Frontal cortex (tissue), 4 donors: Measurements from ENCODE around the gene LILRB4. TPM values are rescaled to one million over a fixed set of nuclear protein-coding genes. Genes with fewer than 3 reads are reported as not detected.
"Not testable (repeated sequence)": the region's sequence is repeated elsewhere in the genome, so short reads cannot be mapped to it uniquely, and the experiment has no call there.

Source experiments
- DNase-seq, 2 donors: peaks; one replicate each; pipeline ENCODE4 v3.0.0; 2012; ENCODE audit warnings: low spot score in 2 of 2
- FAIRE-seq: peaks from 2 replicates; lab custom pipeline; 2012; peaks lifted over from hg19 to GRCh38; lab: Jason Lieb, UNC
- small RNA-seq: library from RNA; depleted of rRNA; stranded (forward); fragments of <200 nt; gene quantifications from one replicate; pipeline ENCODE3, GENCODE V24; 2014
- total RNA-seq: library from RNA; depleted of rRNA; stranded (reverse); fragments of >200 nt; gene quantifications from one replicate; pipeline ENCODE4 v1.2.3, GENCODE V29; 2014
- donor health status: control.
- donor health status: control.
- donor health status: control.

The LILRB4 gene
- total RNA-seq, 1 donor from 2014 or later: 0.82 TPM

DNA sequence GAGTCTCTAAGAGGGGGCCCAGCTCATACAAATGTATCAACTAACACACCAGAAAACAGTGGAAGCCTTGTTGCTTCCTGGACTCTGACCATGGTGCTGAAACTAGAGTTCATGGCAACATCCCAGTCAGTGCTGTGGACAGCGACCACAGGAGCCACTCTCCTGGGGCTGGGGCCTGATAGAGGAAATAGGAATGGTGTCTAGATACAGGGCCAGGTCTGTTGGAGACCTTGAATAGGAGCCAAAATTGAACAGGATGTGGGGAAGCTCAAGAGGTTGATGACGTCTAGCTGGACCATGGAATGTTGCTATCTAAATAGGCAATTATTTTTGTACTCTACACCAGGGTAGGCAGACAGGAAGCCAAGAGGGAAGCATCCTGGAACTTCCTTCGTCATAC is 21.7 kb downstream of the LILRB4 start:
- FAIRE-seq: no peak
- no peak for DNase-seq

DNA sequence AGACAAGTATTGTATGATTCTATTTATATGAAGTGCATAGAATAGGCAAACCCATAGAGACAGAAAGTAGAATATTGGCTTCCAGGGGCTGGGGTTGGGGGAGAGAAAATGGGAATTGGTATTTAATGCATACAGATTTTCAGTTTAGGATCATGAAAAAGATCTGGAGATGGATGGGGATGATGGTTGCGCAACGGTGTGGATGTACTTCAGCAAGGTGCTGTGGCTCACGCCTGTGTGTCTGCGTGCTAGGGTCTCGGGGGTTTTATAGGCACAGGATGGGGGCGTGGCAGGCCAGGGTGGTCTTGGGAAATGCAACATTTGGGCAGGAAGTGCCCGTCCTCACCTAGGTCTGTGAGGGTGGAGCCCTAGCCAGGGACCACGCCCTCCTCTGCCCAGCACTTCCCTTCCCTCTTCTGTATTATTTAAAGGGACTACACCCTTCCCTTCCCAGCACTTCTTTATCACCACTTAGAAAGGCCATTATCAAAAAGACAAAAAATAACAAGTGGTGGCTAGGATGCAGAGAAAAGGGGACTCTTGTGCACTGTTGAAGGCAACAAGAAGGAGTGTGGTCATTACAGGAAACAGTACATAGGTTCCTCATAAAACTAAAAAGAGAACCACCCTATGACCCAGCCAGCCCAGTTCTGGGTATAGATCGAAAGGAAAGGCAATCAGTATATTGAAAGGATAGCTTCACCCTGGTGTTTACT is 29.0 kb downstream of the LILRB4 start:
- DNase-seq: no peak
- no peak for FAIRE-seq

DNA sequence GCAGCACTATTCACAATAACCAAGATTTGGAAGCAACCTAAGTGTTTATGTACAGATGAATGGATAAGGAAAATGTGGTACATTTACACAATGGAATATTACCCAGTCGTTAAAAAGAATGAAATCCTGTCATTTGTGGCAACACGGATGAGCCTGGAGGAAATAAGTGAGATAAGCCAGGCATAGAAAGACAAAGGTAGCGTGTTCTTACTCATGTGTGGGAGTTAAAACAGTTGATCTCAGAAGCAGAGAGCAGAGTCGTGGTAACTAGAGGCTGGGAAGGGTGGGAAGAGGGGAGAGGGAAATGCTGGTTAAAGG is 29.5 kb downstream of the LILRB4 start:
- DNase-seq: no peak
- FAIRE-seq: no peak

DNA sequence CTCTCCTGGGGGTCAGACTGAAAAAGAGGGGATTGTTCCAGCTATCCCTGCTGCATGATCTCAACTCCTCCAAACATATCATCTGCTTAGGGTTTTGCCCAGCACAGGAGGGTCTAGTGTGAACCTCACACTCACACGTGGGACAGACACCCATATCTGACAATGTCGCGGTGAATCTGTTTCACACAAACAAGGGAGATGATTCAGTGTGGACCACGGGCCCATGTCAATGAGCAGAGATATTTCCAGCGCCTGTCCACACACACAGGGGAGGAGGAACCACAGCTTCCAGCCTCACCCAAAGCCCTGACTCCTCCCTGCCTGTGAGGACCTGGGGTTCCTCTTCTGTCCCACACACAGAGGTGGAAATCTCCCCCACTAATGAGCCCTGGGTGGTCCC is 31.9 kb downstream of the LILRB4 start:
- FAIRE-seq: no peak
- DNase-seq: no peak

DNA sequence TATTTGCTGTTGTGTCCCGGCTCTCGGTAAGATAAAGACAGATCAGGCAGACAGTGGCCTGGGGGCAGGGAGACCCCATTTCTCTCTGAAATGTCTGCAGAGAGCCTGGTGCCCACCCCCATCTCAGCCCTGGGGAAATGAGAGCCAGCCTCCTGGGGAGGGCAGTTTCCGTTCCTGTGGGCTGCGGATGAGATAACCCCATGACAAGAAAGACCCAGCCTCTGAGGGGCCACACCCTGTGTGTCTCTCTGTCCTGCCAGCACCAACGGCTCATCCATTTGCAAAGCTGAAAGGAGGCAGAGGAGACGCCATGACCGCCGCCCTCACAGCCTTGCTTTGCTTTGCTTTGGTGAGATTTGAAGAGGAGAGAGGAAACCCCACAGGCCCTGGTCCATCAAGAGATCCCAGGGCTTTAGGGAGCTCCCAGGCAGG is 33.3 kb downstream of the LILRB4 start:
- DNase-seq (no peak), FAIRE-seq (no peak)

DNA sequence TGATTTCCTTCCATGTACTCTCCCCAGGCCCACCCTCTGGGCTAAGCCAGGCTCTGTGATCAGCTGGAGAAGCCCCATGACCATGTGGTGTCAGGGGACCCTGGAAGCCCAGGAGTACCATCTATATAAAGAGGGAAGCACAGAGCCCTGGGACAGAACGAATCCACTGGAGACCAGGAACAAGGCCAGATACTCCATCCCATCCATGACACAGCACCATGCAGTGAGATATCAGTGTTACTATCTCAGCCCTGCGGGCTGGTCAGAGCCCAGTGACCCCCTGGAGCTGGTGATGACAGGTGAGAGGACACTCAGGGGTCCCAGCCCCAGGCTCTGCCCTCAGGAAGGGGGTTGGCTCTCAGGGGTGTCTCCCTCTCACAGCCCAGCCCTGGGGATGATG is 34.0 kb downstream of the LILRB4 start:
- no peak for DNase-seq
- FAIRE-seq: no peak

DNA sequence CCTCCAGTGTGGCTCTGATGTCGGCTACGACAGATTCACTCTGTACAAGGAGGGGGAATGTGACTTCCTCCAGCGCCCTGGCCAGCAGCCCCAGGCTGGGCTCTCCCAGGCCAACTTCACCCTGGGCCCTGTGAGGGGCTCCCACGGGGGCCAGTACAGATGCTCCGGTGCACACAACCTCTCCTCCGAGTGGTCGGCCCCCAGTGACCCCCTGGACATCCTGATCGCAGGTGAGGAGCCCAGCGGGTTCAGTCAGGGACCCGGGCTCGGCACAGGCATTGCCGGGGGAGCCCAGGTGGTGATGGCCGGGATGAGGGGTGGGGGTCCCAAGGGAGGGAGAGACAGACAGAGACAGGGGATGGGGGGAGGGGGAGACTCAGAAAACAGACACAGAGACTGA is 34.9 kb downstream of the LILRB4 start:
- DNase-seq, FAIRE-seq: not testable (repeated sequence)

DNA sequence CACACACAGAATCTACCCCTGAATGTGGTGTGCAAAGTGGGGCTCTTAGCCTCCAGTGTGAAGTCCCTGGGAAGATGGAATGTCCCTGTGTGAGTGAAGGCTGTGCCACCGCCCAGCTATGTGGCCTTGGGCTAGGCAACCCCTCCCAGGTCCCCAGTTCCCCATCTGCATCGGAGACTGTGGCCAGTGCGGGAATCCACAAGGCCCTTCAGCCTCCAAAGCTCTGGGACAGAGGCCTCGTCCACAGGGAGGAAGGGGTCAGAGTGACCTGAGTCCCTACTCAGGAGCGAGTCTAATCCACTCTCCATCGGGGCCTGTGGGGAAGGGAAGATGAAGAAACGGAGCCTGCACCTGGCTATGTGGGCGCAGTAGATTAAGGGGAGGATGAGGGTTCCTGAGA is 42.1 kb downstream of the LILRB4 start:
- FAIRE-seq (no peak), DNase-seq (no peak)

DNA sequence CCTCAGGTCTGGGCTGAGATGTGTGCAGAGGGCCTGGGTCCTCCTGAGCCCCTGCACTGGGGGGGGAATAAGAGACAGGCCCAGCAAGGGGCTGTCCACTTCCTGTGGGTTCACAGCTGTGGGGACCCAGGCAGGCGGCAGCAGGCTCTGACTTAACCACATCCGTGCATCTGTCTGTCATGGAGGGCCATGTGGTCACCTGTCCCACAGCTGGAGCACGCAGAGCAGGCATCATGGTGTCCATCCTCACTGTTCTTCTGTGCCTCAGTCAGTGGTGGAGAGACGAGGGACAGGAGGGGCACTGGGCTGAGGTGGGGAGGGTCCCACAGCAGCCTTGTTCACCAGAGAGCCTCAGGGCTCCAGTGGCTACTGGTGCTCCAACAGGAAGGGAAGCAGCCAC is 45.2 kb downstream of the LILRB4 start:
- DNase-seq (no peak), FAIRE-seq (no peak)

DNA sequence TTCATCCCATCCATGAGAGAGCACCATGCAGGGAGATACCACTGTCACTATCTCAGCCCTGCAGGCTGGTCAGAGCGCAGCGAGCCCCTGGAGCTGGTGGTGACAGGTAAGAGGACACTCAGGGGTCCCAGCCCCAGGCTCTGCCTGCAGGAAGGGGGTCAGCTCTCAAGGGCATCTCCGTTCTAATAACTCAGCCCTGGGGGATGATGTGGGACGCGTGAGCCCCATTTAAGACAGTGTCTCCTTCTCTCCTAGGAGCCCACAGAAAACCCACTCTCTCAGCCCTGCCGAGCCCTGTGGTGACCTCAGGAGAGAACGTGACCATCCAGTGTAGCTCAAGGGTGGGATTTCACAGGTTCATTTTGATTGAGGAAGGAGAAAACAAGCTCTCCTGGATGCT is 46.0 kb downstream of the LILRB4 start:
- no peak for FAIRE-seq
- no peak for DNase-seq

DNA sequence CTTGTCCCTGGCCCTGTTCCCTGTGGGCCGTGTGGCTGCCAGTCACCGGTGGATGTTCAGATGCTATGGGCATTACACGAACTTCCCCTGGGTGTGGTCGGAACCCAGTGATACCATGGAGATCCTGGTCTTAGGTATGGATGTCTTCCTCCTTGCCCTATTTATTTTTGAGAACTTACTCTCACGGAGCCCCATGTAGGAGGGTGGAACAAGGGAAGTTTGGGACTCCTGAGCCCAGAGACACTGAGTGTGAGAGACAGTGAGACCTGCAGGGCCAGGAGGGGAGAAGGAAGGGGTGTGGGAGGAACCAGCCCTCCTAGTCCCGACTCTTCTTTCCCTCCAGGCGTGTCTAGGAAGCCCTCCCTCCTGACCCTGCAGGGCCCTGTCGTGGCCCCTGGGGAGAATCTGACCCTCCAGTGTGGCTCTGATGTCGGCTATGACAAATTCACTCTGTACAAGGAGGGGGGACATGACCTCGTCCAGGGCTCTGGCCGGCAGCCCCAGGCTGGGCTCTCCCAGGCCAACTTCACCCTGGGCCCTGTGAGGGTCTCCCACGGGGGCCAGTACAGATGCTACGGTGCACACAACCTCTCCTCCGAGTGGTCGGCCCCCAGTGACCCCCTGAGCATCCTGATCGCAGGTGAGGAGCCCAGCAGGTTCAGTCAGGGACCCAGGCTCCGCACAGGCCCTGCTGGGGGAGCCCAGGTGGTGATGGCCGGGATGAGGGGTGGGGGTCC is 46.6 kb downstream of the LILRB4 start:
- FAIRE-seq: no peak
- no peak for DNase-seq

DNA sequence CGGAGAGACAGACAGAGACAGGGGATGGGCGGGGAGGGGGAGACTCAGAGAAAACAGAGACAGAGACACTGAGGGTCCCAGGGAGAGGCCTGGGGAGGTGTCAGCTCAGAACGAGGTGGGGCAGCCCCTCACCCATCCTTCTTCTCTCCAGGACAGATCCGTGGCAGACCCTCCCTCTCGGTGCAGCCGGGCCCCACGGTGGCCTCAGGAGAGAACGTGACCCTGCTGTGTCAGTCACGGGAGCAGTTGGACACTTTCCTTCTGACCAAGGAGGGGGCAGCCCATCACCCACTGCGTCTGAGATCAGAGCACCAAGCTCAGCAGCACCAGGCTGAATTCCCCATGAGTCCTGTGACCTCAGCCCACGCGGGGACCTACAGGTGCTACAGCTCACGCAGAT is 47.2 kb downstream of the LILRB4 start:
- not testable (repeated sequence) for FAIRE-seq, DNase-seq

Small RNAs within 50 kb of the gene (small RNA-seq; reads per million reads assigned to genes)
- gene AC245036.3 (not detected), gene AC245128.2 (not detected), gene MIR8061 (not detected)

Other genes starting within 250 kb of the LILRB4 start
- gene TTYH1, start 247.5 kb upstream of the LILRB4 start, total RNA-seq: 65.2 TPM
- 17.1 TPM for gene LENG8, start 213.8 kb upstream of the LILRB4 start, total RNA-seq
- gene LENG9, start 199.2 kb upstream of the LILRB4 start, total RNA-seq: 4.5 TPM
- gene CDC42EP5, start 189.7 kb upstream of the LILRB4 start, total RNA-seq: 4.1 TPM
- 0.82 TPM for gene LAIR2, start 160.2 kb upstream of the LILRB4 start, total RNA-seq
- gene LILRA2, start 89.2 kb upstream of the LILRB4 start, total RNA-seq: under 0.01 TPM
- gene LILRA1, start 69.4 kb upstream of the LILRB4 start, total RNA-seq: not detected
- gene LILRB1, start 32.5 kb upstream of the LILRB4 start, total RNA-seq: not detected
- gene KIR3DL3, start 61.5 kb downstream of the LILRB4 start, total RNA-seq: not detected
- gene KIR2DL3, start 75.5 kb downstream of the LILRB4 start, total RNA-seq: not detected
- not detected for gene KIR2DL1, start 106.8 kb downstream of the LILRB4 start, total RNA-seq
- gene KIR2DL4, start 140.6 kb downstream of the LILRB4 start, total RNA-seq: not detected
- gene KIR3DL1, start 153.5 kb downstream of the LILRB4 start, total RNA-seq: not detected
- gene KIR2DS4, start 169.7 kb downstream of the LILRB4 start, total RNA-seq: not detected
- gene KIR3DL2, start 187.5 kb downstream of the LILRB4 start, total RNA-seq: not detected
- 0.41 TPM for gene FCAR, start 211.2 kb downstream of the LILRB4 start, total RNA-seq
- not detected for gene NCR1, start 243.2 kb downstream of the LILRB4 start, total RNA-seq